HG02840 (cell line): ENCODE data around the gene CLDN5.

ENCODE experiments used
- ATAC-seq: cut with Tn5 transposase; IDR thresholded peaks from one replicate; pipeline ENCODE4 v1.9.1; 2021; ENCODE audit warnings: mild to moderate bottlenecking, moderate library complexity, moderate number of reproducible peaks; ENCODE audit not compliant: unreplicated experiment, low FRiP score

The CLDN5 gene, protein sequence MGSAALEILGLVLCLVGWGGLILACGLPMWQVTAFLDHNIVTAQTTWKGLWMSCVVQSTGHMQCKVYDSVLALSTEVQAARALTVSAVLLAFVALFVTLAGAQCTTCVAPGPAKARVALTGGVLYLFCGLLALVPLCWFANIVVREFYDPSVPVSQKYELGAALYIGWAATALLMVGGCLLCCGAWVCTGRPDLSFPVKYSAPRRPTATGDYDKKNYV

DNA sequence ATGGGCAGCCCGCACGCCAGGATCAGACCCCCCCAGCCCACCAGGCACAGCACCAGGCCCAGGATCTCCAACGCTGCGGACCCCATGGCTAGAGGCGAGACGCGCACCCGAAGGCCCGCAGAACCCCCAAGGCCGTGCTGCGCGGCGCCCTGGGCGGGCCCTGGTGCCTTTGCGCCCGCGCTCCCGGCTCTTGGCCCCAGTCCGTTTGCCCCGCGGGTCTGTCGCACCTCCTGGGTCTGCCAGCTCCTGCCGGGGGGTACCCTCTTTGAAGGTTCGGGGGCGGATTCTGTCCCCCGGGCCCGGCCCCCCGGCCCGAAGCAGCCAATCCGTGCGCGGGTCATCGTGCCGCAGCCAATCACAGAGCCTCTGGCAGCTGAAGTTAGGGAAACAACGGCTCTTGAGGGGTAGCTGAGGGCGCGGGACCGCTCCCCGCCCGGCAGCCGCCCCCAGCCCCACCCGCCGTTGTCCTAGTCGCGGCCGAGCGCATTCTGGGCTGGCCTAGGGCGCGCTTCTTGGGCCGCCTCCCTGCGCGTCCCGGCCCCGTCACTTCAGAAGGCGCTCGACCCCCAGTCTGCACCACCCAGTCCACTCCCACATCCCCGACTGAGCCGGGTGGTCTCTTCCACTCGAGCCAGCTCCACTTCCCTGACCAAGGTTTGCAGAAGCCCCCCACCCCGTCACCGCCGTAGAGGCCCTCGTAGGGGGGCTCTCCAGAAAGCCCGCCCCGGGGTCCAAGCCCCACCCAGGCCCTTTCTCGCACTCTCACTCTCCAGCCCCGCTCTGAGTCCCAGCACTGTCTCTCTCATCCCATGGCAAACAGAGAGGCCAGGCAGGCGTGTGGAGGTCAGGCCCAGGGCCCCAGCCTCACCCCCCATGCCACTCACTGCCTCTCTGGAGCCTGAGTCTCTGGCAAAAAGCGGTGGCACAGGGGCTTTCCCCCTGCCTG is at the start of gene CLDN5:
Gene CLDN5 (minus strand): TSS at position 241 of the 946 bp plus-strand sequence. CDS start 155 bp downstream, at position 86.
- no peak for ATAC-seq

DNA sequence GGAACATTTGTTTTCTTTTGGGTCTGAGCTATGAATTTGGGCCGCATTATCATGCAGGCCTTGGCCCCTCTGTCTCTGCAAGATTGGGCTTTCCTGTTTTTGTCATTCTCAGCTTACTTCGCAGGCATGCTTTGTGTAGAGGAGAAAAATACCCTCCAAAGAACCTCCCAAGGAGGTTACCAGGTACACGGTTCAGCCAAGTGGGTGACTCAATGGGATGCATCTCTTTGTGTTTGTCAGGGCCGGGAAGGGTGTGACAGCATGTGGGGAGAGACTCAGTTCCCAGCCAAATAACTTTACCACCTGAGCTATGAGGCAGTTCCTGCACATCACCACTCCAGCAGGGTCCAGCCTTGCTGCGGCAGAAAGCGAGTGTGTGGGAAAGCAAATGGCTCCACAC is 47.8 kb upstream of the CLDN5 start:
- no peak for ATAC-seq

DNA sequence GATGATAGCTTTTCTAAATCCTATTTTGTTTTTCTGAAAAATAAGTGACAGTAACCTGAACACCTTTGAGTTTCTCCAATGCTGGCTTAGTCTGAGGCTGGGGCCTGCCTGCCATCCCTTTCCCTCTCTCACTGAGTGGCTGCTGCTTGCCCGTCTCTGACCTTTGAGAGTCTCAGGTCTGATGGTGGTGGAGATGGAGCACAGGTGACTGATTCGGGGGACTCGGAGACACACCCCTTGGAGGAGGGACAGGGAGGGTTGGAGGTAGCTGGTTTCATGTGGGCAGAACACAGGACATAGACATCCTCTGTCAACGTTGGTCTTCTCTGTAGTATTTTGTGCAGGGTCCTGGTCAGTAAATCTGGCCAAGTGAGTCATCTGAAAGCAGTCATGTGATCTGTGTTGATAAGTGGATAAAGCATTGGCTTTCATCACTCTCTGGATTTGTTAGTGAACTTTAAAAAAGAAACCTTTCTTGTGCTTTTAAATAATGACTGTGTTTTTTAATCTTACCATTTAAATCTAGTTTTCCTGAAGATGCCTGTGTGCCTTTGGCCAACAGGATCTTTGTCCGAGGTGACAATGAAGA is 47.1 kb upstream of the CLDN5 start:
- no peak for ATAC-seq

DNA sequence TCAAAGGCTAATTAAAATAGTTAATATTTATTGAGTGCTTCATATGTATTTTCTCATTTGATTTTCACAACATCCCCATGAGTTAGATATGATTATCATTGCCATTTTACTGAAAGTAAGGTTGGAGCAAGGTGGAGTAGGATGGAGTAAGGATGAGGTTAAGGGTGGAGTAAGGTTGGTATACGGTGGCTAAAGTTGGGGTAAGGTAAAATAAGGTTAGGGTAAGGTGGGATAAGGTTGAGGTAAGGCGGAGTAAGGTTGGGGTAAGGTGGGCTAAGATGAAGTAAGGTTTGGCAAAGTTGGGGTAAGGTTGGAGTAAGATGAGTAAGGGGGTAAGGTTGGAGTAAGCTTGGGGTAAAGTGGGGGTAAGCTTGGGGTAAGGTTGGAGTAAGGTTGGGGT is 45.8 kb upstream of the CLDN5 start:
- no peak for ATAC-seq

DNA sequence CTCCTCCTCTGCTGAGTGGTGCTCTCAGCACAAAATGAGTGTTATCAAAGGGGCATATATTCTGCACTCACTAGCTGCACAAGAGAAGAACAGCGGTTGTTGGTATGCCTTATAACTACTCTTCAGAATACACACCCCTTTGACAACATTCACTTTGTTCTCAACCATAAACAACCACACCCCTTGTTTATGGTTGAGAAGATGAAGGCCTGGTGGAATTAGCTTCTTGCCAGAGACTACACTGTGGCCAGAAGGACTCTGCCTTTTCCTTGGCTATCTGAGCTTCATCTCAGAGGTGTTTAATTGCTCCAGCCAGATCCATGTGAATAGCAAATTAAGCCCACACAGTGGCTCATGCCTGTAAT is 45.0 kb upstream of the CLDN5 start:
- no peak for ATAC-seq

DNA sequence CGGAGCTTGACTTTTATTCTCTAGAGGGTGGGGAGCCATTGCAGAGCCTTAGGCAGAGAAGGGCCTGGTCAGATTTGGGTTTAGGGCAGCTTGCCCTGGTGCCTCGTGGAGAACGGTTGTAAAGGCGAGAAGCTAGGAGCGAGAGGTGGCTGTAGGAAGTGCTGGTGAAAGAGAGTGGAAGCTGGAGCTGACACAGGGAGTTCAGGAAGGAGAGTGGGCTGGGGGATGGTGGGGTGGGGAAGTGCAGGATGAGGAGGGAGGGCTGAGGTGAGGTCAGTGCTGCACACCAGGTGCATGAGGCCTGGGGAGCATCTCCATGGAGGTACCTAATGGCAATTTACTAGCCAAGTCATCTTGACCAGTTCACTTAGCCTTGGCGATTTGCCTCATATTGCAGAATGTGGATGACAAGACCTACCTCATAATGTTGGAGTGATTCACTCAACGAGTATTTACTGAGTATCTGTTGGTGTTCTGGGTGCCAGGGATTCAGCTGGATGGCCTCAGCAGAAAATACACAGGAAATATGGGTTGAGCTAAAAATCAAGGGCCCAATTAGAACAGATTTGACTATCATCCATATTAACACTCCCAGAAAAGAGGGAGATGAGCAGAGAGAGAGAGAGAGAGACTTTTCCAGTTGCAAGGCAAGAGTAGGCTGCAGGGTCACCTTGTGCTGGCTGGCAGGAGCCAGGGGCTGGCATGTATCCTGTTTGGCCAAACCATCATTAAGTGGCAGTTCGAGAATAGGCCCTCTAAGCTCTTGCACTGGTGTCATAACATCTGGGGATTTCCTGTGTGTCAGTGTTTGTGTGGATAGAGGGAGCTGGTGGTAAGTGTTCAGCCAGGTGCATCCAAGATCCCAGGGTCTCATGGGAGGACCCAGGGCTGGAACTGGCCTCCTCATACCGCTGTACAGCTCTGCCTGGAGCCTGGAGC is 44.4 kb upstream of the CLDN5 start:
- no peak for ATAC-seq

DNA sequence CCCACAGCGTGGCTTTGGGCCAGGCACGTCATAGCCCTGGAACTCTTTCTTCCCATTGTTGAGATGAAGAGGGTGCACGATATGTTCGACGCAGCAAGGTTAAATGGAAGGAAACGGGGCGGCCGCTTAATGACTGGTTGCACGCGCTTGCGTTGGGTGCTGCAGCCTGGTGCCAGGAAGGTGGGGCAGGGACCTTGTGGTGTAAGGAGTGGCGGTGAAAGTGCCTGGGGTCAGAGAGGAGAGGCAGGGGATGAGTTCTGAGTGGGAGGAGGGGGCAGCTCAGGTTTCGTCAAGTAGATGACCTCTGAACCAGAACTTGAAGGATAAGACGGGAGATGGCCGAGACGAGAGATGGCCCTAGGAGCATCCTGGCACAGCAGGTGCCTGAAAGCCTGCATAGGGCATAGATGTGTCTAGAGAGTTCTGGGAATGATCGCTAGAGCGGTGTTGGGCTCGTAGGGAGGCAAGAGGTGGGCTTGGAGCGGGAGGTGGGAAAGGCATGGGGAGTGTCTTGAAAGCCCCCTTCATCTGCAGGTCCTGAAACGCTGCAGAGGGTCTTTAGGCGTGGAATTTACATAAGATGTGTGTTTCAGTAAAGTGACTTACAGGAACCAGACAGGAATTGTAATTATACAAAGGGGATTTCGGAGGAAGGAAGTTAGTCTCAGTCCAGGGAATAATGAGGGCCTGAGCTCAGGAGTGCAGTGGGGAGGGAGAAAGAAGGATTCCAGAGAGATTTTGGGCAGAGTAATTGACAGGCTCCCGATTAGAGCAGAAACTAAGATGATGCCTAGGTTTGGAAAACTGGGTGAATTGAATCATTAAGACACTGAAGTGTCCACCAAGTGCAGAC is 43.2 kb upstream of the CLDN5 start:
- ATAC-seq: no peak

DNA sequence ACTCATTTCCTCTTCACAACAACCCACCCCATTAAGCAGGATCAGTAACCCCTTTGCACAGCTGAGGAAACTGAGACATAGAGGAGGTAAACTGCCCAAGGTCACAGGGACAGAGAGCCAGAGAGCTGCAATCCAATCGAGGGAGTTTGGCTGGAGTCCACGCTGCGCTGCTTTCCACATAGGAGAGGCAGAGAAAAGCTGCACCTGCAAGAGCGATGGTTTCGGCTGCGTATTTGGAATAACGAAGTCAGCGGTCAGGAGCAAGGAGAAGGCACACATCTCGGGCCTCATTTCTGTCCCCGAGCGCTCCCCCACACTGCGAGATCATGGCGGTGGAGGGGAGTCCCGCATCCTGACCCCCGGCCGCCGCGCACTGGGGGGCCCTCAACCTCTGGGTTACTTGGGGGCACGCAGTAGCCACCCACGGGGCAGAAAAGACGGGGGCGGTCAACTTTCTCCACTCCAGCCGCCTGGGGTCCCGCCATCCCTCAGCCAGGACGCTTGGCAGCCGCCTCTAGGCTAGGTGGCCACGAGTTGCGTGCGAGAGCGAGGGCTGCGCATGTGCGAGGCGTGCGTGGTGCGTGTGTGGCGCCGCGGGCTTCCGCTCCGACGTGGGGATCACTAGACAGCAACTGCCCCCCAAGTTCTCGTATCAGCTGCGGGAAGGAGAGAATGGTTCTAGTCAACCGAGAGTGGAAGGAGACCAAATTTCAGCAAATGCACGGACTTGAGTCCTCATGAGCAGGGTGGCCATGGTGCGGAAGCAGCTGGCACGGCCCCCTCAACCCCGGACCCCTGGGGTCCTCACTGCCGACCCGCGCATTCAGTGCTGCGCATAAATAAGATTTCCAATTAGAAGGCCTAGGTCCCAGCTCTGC is 42.3 kb upstream of the CLDN5 start:
- no peak for ATAC-seq

DNA sequence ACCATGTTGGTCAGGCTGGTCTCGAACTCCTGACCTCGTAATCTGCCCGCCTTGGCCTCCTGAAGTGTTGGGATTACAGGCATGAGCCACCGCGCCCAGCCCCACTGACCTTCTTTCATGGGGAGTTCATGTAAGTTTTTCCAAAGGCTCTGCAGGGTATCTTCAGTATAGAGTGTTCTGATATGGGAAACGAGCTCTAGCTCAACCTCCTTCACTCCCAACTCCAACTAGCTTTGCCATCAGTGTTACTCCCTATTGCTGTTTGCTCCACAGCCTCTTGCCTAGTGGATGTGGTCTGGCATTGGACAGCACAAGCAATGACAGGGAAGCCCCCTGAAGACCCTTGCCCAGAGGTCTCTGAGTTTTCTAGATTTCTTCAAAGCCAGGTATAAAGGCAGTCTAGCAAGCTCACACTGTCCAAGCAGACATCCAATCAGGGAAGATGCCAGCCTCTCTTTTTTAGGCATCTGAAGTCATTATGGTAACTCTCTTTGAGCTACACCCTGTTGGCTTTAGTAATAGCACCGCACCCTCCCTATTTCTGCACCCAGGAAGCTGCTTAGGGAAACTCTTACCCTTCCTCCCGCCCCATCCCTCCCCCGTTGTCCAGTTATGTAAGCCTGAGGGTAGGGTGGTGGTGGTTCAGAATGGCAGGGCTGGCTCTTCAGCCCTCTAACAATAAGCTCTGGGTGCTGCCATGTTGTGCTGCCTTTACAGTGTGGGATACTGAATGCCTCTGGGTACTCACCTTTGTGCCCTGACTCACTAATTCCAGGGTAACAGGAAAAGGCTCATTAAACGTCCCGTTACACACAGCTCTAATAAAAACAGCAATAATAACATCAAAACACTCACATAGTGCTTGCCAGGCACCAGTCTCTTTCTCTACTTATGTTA is 41.4 kb upstream of the CLDN5 start:
- ATAC-seq: no peak

DNA sequence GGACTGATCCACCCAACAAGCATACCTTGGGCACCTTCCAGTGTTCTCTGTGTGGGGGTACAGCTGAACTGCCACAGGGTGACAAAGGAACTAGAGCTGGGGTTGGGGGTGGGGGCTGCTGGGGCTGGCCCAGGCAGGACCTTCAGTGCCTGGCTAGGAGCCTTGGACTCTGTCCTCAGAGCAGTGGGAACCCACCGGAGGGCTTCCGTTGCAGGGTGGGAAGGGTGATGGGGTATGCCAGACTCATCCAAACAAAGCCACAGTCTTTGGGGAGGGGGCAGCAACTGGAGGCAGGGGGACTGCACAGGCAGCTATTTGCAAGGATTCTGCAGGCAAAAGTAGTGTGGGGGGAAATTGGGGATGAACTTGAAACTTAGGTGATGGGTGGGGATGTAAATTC is 35.7 kb upstream of the CLDN5 start:
- ATAC-seq: no peak

DNA sequence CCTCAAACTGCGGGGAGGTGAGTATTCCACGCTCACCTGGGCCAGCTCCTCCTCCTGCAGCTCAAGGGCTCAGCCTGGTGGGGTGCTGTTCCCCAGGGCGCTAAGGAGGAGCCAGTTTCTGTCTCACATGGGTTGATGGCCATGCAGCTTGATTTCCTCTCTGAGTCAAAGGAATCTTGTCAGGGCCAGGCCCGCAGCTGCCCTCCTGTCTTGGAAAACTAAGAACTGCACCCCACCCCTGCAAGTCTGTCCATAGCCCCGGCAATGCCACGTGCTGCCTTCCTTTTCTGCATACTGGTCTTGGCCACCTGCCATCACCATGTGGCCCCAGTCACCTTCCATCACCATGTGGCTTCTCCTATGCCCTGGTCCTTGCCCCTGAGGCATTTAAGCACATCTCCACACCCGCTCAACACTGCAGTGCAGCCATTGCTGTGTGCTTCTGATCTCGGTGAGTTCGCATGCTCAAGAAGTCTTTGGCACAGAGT is 35.2 kb upstream of the CLDN5 start:
- ATAC-seq: no peak

DNA sequence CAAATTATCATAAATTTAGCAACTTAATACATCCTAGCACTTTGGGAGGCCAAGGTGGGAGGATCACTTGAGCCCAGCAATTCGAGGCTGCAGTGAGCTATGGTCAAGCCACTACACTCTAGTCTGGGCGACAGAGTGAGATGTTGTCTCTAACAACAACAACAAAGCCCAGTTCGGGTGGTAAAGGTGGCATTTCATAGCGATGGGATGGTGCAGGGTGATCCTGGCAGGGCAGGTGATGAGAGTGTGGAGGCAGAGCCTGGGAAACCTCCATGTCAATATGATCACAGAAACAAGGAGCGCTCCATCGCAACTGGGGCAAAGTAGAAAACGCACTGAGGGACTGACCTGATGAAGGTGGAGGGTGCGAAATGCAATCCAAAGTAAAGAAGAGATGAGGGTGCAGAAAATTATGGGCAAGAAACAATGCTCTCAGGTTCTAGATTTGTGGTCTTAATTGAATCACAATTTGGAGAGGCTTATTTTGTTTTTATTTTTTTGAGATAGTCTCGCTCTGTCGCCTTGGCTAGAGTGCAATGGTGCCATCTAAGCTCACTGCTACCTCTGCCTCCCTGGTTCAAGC is 32.8 kb upstream of the CLDN5 start:
- ATAC-seq: no peak

DNA sequence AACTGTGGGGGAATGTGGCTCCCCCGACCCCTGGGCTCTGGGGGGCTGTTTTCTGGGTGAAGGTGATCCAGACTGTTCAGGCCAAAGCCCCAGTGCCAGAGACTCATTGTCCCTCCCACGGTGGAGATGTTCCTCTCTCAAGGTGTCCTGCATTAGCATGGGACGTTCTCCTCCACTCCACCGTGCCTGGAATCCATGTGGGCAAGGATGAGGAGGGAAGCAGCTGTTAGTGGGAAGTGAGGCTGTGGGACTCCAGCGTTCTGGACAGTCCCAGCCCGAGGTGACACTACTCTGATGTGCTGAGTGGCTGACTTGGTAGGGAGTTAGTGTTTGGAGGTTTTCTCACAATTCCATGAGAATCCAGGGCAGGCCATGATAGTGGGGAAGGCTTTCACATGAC is 31.4 kb upstream of the CLDN5 start:
- ATAC-seq: no peak

DNA sequence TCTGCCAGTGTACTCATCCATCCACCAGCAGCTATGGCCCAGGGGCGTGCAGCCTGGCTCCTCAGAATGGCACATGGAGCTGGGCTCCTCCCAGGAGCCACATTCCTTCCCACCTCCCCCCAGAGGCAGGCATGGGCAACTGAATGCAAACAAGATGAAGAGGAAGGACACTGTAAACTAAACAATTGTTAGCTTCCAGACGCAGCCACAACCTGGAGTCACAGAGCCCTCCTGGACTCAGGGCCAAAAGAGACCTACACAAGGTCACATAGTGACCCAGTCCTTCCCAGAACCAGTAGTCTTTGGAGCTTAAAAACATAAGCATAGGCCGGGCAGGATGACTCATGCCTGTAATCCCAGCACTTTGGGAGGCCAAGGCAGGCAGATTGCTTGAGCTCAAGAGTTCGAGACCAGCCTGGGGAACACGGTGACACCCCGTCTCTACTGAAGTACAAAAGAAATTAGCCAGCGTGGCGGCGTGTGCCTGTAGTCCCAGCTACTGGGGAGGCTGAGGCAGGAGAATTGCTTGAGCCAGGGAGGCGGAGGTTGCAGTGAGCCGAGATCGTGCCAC is 30.7 kb upstream of the CLDN5 start:
- no peak for ATAC-seq

DNA sequence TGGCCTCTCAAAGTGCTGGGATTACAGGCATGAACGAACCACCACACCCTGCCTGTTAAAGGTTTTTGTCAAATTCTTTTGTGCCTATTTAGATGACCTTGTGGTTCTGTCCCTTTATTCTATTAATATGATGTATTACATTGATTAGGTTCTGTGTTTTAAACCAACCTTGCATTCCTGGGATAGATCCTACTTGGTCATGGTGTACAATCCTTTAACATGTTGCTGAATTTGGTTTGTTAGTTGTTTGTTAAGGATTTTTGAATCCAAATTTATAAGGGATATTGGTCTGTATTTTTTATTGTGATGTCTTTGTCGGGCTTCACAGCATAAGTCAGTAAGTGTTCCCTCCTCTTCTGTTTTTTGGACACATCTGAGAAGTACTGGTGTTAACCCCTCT is 29.0 kb upstream of the CLDN5 start:
- no peak for ATAC-seq

DNA sequence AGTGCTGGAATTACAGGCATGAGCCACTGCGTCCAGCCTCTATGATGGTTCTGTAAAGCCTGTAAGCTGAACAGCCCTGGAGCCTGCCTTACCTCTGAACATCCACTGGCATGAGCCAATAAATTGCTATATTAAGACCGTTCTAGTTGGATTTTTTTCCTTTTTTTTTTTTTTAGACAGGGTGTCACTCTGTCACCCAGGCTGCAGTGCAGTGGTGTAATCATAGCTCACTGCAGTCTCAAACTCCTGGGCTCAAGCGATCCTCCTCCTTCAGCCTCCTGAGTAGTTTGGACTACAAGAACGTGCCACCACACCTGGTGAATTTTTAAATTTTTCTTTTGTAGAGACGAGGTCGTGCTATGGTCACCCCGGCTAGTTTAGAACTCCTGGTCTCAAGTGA is 26.2 kb upstream of the CLDN5 start:
- no peak for ATAC-seq

DNA sequence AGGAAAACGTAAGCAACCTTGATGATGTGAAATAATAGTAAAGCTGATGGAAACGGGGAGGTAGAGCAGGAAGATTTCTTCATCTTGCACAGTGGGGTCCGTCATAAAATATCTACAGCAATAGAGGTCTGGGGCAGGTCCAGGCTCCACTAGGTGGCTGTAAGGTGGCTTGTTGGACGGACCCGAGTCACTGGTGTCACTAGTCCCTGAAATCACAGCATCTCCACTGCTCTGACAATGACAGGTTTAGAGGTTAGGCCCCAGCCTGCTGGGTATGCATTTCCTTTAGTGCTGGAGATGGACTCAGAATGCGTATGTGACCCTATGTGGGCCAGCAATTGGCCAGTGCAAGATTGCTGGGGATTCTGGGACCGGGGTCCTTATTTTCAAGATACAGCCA is 25.2 kb upstream of the CLDN5 start:
- ATAC-seq: no peak
